Ascending aorta (tissue), 2 donors: ENCODE results near the gene PARP14. TPM values are rescaled to one million over a fixed set of nuclear protein-coding genes. Genes with fewer than 3 reads are reported as not detected.
"Not testable (repeated sequence)": the region's sequence is repeated elsewhere in the genome, so short reads cannot be mapped to it uniquely, and the experiment has no call there.

Experiments used
- DNase-seq, 2 donors: peaks; one replicate each; pipeline ENCODE4 v3.0.0-alpha.2; 2019; ENCODE audit warnings: low spot score in 2 of 2
- H3K27ac ChIP-seq, 2 donors: fragments of 200-600 bp; sonication (generic); one replicate each; pipeline ENCODE4 v1.5.1; 2016 to 2017; ENCODE audit warnings: mild to moderate bottlenecking in 1 of 2
- H3K27me3 ChIP-seq: fragments of 200-600 bp; sonication (generic); one replicate; pipeline ENCODE4 v1.5.1; 2017
- H3K36me3 ChIP-seq, 2 donors: fragments of 200-600 bp; sonication (generic); one replicate each; pipeline ENCODE4 v1.5.1; 2016
- H3K4me1 ChIP-seq, 2 donors: fragments of 200-600 bp; sonication (generic); one replicate each; pipeline ENCODE4 v1.5.1; 2016 to 2017; ENCODE audit warnings: mild to moderate bottlenecking in 1 of 2
- H3K4me3 ChIP-seq, 2 donors: fragments of 200-600 bp; sonication (generic); one replicate each; pipeline ENCODE4 v1.5.1; 2016 to 2017; ENCODE audit warnings: mild to moderate bottlenecking in 1 of 2
- H3K9me3 ChIP-seq, 2 donors: fragments of 200-600 bp; sonication (generic); one replicate each; pipeline ENCODE4 v1.5.1; 2016
- CTCF ChIP-seq, 3 experiments: fragments of 200-600 bp in 2 of 3; fragments of 450-650 bp in 1 of 3; sonication (generic) in 2 of 3; IDR thresholded peaks; one replicate each; pipeline ENCODE4 v1.5.1; 2016 to 2019; ENCODE audit warnings: antibody characterized with exemption in 3 of 3, mild to moderate bottlenecking in 1 of 3, moderate library complexity in 1 of 3
- intact Hi-C: fragments of 100-400 bp; cut with DNase I; formaldehyde crosslinking; loops from one replicate; pipeline ENCODE4 v1.15.1; 2023
- total RNA-seq: library from RNA; depleted of rRNA; stranded (reverse); fragments of >200 nt; gene quantifications from one replicate; pipeline ENCODE4 v1.1.0, GENCODE V29; 2016

PARP14 gene
- total RNA-seq, 1 donor from 2014 or later = 58.8 TPM

DNA sequence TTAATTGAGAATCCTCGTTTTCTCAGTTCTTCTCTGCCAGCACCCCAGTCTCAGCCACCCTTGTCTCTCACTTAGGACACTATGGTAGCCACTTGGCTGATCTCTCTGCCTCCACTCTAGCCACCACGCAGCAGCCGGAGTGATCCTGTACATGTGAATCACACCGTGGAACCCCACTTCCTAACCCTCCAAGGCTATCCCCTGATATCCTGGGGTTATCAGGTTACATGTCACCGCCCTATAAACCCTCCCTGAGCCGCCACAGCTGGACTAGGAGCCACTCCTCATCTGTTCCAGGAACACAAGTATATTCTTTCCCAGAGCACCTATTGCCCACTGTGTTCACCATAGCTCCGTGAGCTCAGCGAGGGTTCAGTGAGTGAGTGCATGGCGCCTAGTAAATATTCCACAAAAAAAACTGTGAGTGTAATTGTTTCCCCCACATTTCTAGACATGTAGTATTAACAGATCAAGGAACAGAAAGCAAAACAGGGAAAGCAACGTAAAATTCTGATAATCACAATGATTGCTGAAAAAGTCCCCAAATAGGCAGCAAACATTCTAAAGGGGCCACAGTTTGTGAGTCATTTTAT, 661 bp upstream of the PARP14 start:
- no peak for TF ChIP-seq CTCF (IDR thresholded peaks at IDR 0.05)
- no peak for DNase-seq

GRCh38 chr3:122681284-122681973, 790 bp downstream of the PARP14 start:
- intact Hi-C loops = loop anchor here (1.0 to 5.0 kb wide), 3 partner anchors 113 to 297 kb away; partner anchors contain the start of gene FAM162A
- Histone ChIP-seq H3K9me3 (no peaks in the 10 kb centered on the region), H3K4me3 (peak overlapping the region; percentile 90 to 96), H3K27me3 (no peaks in the 10 kb centered on the region), H3K27ac (peak overlapping the region; percentile 98), H3K36me3 (peaks cover 0 to 5% of the 10 kb centered on the region in 2 donors), H3K4me1 (peaks cover 0 to 23% of the 10 kb centered on the region in 2 donors)
- DNase-seq = no peak
- no peak for TF ChIP-seq CTCF (IDR thresholded peaks at IDR 0.05)

More for the DNA sequence above, 661 bp upstream of the PARP14 start:
- Histone ChIP-seq H3K4me3 (peak overlapping the region; percentile 90 to 96), H3K4me1 (peaks cover 0 to 23% of the 10 kb centered on the region in 2 donors), H3K27me3 (no peaks in the 10 kb centered on the region), H3K27ac (peak overlapping the region; percentile 98), H3K36me3 (peaks cover 0 to under 1% of the 10 kb centered on the region in 2 donors), H3K9me3 (no peaks in the 10 kb centered on the region)
- intact Hi-C loops = loop anchor here (1.0 to 5.0 kb wide), 6 partner anchors 116 to 1133 kb away; partner anchors contain the start of genes DTX3L, FAM162A and PARP9

DNA sequence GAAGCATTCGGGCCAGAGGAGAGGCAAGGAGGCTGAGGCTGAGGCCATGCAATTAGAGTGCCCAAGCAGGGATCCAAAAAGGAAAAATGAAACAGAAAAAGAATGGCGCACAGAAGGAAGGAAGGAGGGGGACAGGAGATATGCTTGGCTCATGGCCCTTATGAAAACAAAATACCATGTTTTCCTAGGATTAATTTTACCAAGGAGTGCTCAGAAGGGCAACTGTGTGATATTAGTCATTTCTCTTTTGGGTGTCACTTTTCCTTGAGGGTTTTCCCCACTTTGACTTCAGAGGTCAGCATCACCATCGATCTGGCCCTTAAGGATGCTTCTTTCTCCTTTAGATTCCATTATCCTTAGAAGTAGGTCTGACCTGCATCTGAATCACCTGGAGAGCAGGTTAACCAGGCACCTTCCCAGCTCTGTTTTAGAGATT, 1.4 kb downstream of the PARP14 start:
- Histone ChIP-seq H3K27ac (peak overlapping the region in 1 of 2 donors; percentile 98), H3K4me3 (peak overlapping the region; percentile 90 to 96), H3K4me1 (peaks cover 0 to 23% of the 10 kb centered on the region in 2 donors), H3K27me3 (no peaks in the 10 kb centered on the region), H3K9me3 (no peaks in the 10 kb centered on the region), H3K36me3 (peaks cover 0 to 5% of the 10 kb centered on the region in 2 donors)
- TF ChIP-seq CTCF (IDR thresholded peaks at IDR 0.05) = no peak
- intact Hi-C loops = loop anchor here (1.0 to 5.0 kb wide), 3 partner anchors 112 to 297 kb away; partner anchors contain the start of gene FAM162A
- no peak for DNase-seq

- not testable (repeated sequence) for H3K27ac ChIP-seq, H3K27me3 ChIP-seq, H3K36me3 ChIP-seq, DNase-seq, H3K9me3 ChIP-seq
- Histone ChIP-seq H3K4me1 (peaks cover 0 to 23% of the 10 kb centered on the region in 2 donors), H3K4me3 (peak overlapping the region in 1 of 2 donors; percentile 16)
- intact Hi-C loops = loop anchor here (5.0 kb wide), 1 partner anchor 226 kb away; no protein-coding TSS in a partner anchor
These were observed 2.3 kb downstream of the PARP14 start for GRCh38 chr3:122682778-122683411.

DNA sequence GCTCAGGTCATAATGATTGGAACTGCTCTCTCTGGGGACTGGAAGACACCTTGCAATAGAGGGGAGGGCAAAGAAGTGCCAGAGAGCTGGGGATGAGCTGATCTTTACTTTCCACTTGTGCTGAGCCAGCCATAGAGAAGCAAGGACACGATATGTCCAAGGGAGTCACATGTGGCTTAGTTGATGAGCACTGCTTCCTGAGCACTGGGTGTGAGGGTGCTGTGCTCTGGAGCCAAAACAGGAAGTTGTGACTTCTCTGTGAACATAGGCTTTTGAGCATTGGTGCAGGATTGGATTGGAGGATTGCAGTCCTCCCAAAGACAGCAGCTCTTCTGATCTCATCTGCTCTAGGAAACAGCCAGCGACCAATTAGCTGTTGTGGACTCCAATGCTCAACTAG, 6.7 kb downstream of the PARP14 start:
- intact Hi-C loops = no loop called here
- DNase-seq = no peak
- no peaks in the 10 kb centered on the region for H3K27me3 ChIP-seq
- H3K27ac ChIP-seq = no peak overlapping the region
- H3K9me3 ChIP-seq = no peaks in the 10 kb centered on the region
- H3K4me3 ChIP-seq = no peak overlapping the region
- H3K4me1 ChIP-seq = peaks cover 0 to 5% of the 10 kb centered on the region in 2 donors
- peaks cover 19 to 33% of the 10 kb centered on the region in 2 donors for H3K36me3 ChIP-seq
- TF ChIP-seq CTCF (IDR thresholded peaks at IDR 0.05) = no peak
